Endothelial cell of umbilical vein (primary cell): ENCODE data around the gene APEH. TPM values are rescaled to one million over a fixed set of nuclear protein-coding genes. Genes with fewer than 3 reads are reported as not detected.

Experiments used
- BruUV-seq: library from RNA; stranded (reverse); fragments of 400-500 nt; replicated peaks from 2 replicates; lab custom pipeline; 2021; lab: Mats Ljungman, UMichigan
- CTCF ChIA-PET: fragments of 300-600, 350-600 bp; sonication (Branson Sonifier 250); formaldehyde crosslinking; loops from one replicate; lab custom pipeline; 2021; ENCODE audit warnings: antibody characterized with exemption, inconsistent platforms; lab: Charles Lee
- POLR2A ChIA-PET: fragments of 300-600, 350-600 bp; sonication (Branson Sonifier 250); formaldehyde crosslinking; loops from one replicate; lab custom pipeline; 2021; ENCODE audit warnings: antibody characterized with exemption, inconsistent platforms; lab: Charles Lee
- DNase-seq: peaks from one replicate; pipeline ENCODE4 v3.0.0-alpha.2; 2011; ENCODE audit warnings: low read depth, low spot score
- FAIRE-seq: peaks from 2 replicates; lab custom pipeline; 2011; peaks lifted over from hg19 to GRCh38; lab: Jason Lieb, UNC
- H2AFZ ChIP-seq: 2 replicates; pipeline ENCODE4 v1.6.0; 2012; ENCODE audit warnings: low read depth, low read length, control low read depth, inconsistent platforms
- H3K27ac ChIP-seq: 2 replicates; pipeline ENCODE4 v1.5.1; 2011; ENCODE audit warnings: low read depth, mild to moderate bottlenecking, control low read depth, low read length, moderate library complexity; ENCODE audit not compliant: insufficient read depth
- H3K27me3 ChIP-seq, 2 experiments: 2 replicates each; pipeline versions ENCODE4 v1.6.0 to v1.6.1; 2011; ENCODE audit warnings: low read length in 2 of 2, mixed read lengths in 1 of 2; ENCODE audit not compliant: control insufficient read depth in 2 of 2, insufficient read depth in 2 of 2
- H3K36me3 ChIP-seq, 2 experiments: 2 replicates in 1 of 2; 3 replicates in 1 of 2; pipeline ENCODE4 v1.5.1; 2011; ENCODE audit warnings: low read length in 2 of 2, mild to moderate bottlenecking in 1 of 2, moderate library complexity in 1 of 2; ENCODE audit not compliant: control insufficient read depth in 2 of 2, insufficient read depth in 2 of 2; ENCODE audit errors: extremely low read depth in 1 of 2
- H3K4me1 ChIP-seq: 3 replicates; pipeline ENCODE4 v1.5.1; 2011; ENCODE audit warnings: mild to moderate bottlenecking, low read length; ENCODE audit not compliant: control insufficient read depth, insufficient read depth; ENCODE audit errors: extremely low read depth
- H3K4me2 ChIP-seq: 2 replicates; pipeline ENCODE4 v1.6.1; 2011; ENCODE audit warnings: low read length, control low read depth, mixed read lengths; ENCODE audit not compliant: insufficient read depth
- H3K4me3 ChIP-seq, 3 experiments: fragments of 200-600 bp in 1 of 3; sonication (generic), shearing (Covaris generic) in 1 of 3; replicated peaks in 1 of 3; 2 replicates each; pipeline ENCODE4 v1.5.1; 2011 to 2016; ENCODE audit warnings: control low read depth in 3 of 3, low read length in 3 of 3, mild to moderate bottlenecking in 2 of 3, inconsistent platforms in 1 of 3, low read depth in 1 of 3, moderate library complexity in 1 of 3; ENCODE audit not compliant: insufficient read depth in 1 of 3
- H3K79me2 ChIP-seq: 2 replicates; pipeline ENCODE4 v1.6.0; 2012; ENCODE audit warnings: low read length, inconsistent platforms; ENCODE audit not compliant: control insufficient read depth, insufficient read depth
- H3K9ac ChIP-seq: replicated peaks from 2 replicates; pipeline ENCODE3; 2011; ENCODE audit warnings: low read length, control low read depth; ENCODE audit not compliant: insufficient read depth; ENCODE audit errors: extremely low read depth
- H3K9me1 ChIP-seq: replicated peaks from 3 replicates; pipeline ENCODE4 v1.6.0; 2011; ENCODE audit warnings: mild to moderate bottlenecking, low read length; ENCODE audit not compliant: control insufficient read depth, insufficient read depth; ENCODE audit errors: extremely low read depth
- H3K9me3 ChIP-seq: replicated peaks from 2 replicates; pipeline ENCODE4 v1.5.1; 2012; ENCODE audit warnings: low read length, inconsistent platforms; ENCODE audit not compliant: control insufficient read depth, insufficient read depth
- H4K20me1 ChIP-seq: replicated peaks from 2 replicates; pipeline ENCODE3; 2011; ENCODE audit warnings: mild to moderate bottlenecking, low read length; ENCODE audit not compliant: control insufficient read depth, insufficient read depth; ENCODE audit errors: extremely low read depth
- EZH2 ChIP-seq: IDR thresholded peaks from 2 replicates; pipeline ENCODE4 v1.6.1; 2012; ENCODE audit warnings: borderline replicate concordance, low read depth, mild to moderate bottlenecking, moderate library complexity, low read length, inconsistent platforms; ENCODE audit not compliant: severe bottlenecking
- FOS ChIP-seq: IDR thresholded peaks from 2 replicates; pipeline ENCODE4 v1.6.1; 2011; ENCODE audit warnings: mild to moderate bottlenecking, low read length, moderate library complexity, borderline replicate concordance; ENCODE audit not compliant: insufficient read depth
- GATA2 ChIP-seq: IDR thresholded peaks from 2 replicates; pipeline ENCODE4 v1.7.0; 2011; ENCODE audit warnings: low read depth, mild to moderate bottlenecking, moderate library complexity, mixed read lengths, low read length; ENCODE audit not compliant: insufficient read length, insufficient read depth
- JUN ChIP-seq: IDR thresholded peaks from 2 replicates; pipeline ENCODE4 v1.6.1; 2011; ENCODE audit warnings: borderline replicate concordance, low read depth; ENCODE audit not compliant: insufficient read length, insufficient read depth
- MYC ChIP-seq: IDR thresholded peaks from one replicate; pipeline ENCODE4 v1.6.1; 2011; ENCODE audit warnings: mild to moderate bottlenecking, low read depth, low read length
- POLR2A ChIP-seq: IDR thresholded peaks from 2 replicates; pipeline ENCODE4 v1.6.1; 2012; ENCODE audit warnings: low read depth, mild to moderate bottlenecking, control low read depth, low read length
- POLR2AphosphoS5 ChIP-seq: IDR thresholded peaks from 2 replicates; pipeline ENCODE4 v1.6.1; 2012; ENCODE audit warnings: low read depth, mild to moderate bottlenecking, control low read depth, low read length, moderate library complexity; ENCODE audit not compliant: insufficient read depth
- dilution Hi-C: fragments of 300-500 bp; cut with MboI; formaldehyde crosslinking; loops from one replicate; pipeline ENCODE4 v1.15.0; 2019; ENCODE audit warnings: low sequenced_read_pairs; ENCODE audit not compliant: extremely low pct_ligation_motif_present
- intact Hi-C: fragments of 100-400 bp; cut with micrococcal nuclease; formaldehyde crosslinking; loops from one replicate; pipeline ENCODE4 v1.10.0; 2022
- polyA plus RNA-seq, 4 experiments: library from polyadenylated mRNA; depleted of rRNA in 3 of 4; stranded (reverse) in 3 of 4; unstranded in 1 of 4; fragments of >200 nt; gene quantifications; 2 replicates each; pipeline versions ENCODE4 v1.2.1 to v1.2.3, GENCODE V29; 2011 to 2012; ENCODE audit warnings: missing spikeins in 1 of 4
- total RNA-seq: library from RNA; stranded (reverse); gene quantifications from 2 replicates; pipeline ENCODE4 v1.2.3, GENCODE V29; 2021
- TF ChIP-seq, protein P1 (sequence below): IDR thresholded peaks from 2 replicates; pipeline ENCODE4 v1.6.1; 2011; ENCODE audit not compliant: insufficient read depth, insufficient read length
- TF ChIP-seq, protein P2 (sequence below), 2 donors: IDR thresholded peaks; 1 replicate in 1 of 2; 2 replicates in 1 of 2; pipeline ENCODE4 v1.5.1; 2011; ENCODE audit warnings: low read length in 2 of 2, mild to moderate bottlenecking in 2 of 2, moderate library complexity in 2 of 2, control low read depth in 1 of 2, inconsistent platforms in 1 of 2, low read depth in 1 of 2; ENCODE audit not compliant: insufficient read depth in 1 of 2; ENCODE audit errors: extremely low read depth in 1 of 2

The APEH gene
- total and polyA plus RNA-seq, 2 donors (not counting 3 experiments of a cell fraction or from before 2014, with no cell fraction given): 68.2 to 74.3 TPM

- CTCF ChIA-PET: interaction anchor here (0.6 kb wide), 1 partner anchor 148 kb away, joined by 3 read pairs; no protein-coding TSS in a partner anchor
- Histone ChIP-seq H3K4me3 (no peak overlapping the region), H3K9me3 (no peaks in the 10 kb centered on the region), H3K9me1 (no peaks in the 10 kb centered on the region), H3K4me1 (no peaks in the 10 kb centered on the region), H2AFZ (no peak overlapping the region), H3K36me3 (no peaks in the 10 kb centered on the region), H3K79me2 (no peaks in the 10 kb centered on the region), H3K27ac (no peak overlapping the region), H4K20me1 (no peaks in the 10 kb centered on the region), H3K27me3 (no peaks in the 10 kb centered on the region), H3K9ac (no peak overlapping the region), H3K4me2 (no peak overlapping the region)
- BruUV-seq: no TSS peak
- DNase-seq: no peak
- FAIRE-seq: no peak
- TF ChIP-seq POLR2AphosphoS5: no peak
- no peak for TF ChIP-seq JUN
- TF ChIP-seq, protein P1, sequence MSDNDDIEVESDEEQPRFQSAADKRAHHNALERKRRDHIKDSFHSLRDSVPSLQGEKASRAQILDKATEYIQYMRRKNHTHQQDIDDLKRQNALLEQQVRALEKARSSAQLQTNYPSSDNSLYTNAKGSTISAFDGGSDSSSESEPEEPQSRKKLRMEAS: no peak
- dilution Hi-C loops (no loop called here), intact Hi-C loops (no loop called here)
- POLR2A ChIA-PET: no interaction called here
These were observed 27.9 kb upstream of the APEH start for GRCh38 chr3:49646236-49646635.

DNA sequence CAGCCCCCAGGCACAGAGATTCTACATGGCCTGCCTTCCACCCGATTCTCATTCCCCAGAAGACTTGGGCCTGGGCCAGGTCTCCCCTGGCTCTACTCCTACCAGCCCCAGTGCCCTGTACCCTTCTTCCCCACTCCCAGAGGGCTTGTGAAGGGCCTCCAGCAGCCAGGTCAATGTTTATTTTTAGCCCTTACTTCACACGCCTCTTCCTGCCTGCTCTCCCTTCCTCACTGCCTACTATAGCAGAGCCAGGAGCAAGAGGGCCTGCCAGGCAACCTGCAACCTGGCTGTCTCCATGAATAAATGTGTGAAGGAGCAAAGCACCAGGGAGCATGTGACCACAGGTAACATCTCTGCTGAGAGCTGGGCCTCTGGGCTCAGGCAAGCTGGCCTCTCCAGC, 26.4 kb upstream of the APEH start:
- POLR2A ChIA-PET: no interaction called here
- Histone ChIP-seq H3K79me2 (no peaks in the 10 kb centered on the region), H3K9ac (no peak overlapping the region), H4K20me1 (no peaks in the 10 kb centered on the region), H3K9me3 (no peaks in the 10 kb centered on the region), H3K4me3 (no peak overlapping the region), H3K27ac (no peak overlapping the region), H3K4me2 (no peak overlapping the region), H3K9me1 (no peaks in the 10 kb centered on the region), H3K36me3 (no peaks in the 10 kb centered on the region), H3K4me1 (no peaks in the 10 kb centered on the region), H2AFZ (no peak overlapping the region), H3K27me3 (no peaks in the 10 kb centered on the region)
- DNase-seq (no peak), FAIRE-seq (no peak)
- dilution Hi-C loops (no loop called here), intact Hi-C loops (no loop called here)
- CTCF ChIA-PET: no interaction called here
- no TSS peak for BruUV-seq
- TF ChIP-seq, protein P2, sequence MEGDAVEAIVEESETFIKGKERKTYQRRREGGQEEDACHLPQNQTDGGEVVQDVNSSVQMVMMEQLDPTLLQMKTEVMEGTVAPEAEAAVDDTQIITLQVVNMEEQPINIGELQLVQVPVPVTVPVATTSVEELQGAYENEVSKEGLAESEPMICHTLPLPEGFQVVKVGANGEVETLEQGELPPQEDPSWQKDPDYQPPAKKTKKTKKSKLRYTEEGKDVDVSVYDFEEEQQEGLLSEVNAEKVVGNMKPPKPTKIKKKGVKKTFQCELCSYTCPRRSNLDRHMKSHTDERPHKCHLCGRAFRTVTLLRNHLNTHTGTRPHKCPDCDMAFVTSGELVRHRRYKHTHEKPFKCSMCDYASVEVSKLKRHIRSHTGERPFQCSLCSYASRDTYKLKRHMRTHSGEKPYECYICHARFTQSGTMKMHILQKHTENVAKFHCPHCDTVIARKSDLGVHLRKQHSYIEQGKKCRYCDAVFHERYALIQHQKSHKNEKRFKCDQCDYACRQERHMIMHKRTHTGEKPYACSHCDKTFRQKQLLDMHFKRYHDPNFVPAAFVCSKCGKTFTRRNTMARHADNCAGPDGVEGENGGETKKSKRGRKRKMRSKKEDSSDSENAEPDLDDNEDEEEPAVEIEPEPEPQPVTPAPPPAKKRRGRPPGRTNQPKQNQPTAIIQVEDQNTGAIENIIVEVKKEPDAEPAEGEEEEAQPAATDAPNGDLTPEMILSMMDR (IDR thresholded peaks at IDR 0.05; ENCODE audit: extremely low read depth in 1 of 2, insufficient read depth in 1 of 2, low read depth in 1 of 2, low read length in 2 of 2): no peak
- TF ChIP-seq JUN (no peak), POLR2A (no peak), MYC (no peak), GATA2 (no peak), FOS (no peak), EZH2 (no peak), POLR2AphosphoS5 (no peak)
- TF ChIP-seq, protein P1: no peak
